ENCODE results near the gene RNF130.

RNF130 gene

GRCh38 chr5:180035206-180035931 lies 36.2 kb downstream of the RNF130 start:
- no peak for TF ChIP-seq ZFP3 (CRISPR knock-in tag; IDR thresholded peaks at IDR 0.05)
- TF ChIP-seq ZNF70 (CRISPR knock-in tag; IDR thresholded peaks at IDR 0.05), result no peak
- TF ChIP-seq OSR1 (CRISPR knock-in tag; IDR thresholded peaks at IDR 0.05), result no peak
- TF ChIP-seq TCF4 (CRISPR knock-in tag; IDR thresholded peaks at IDR 0.05; ENCODE audit: borderline replicate concordance), result no peak
- no peak for TF ChIP-seq GLIS3 (CRISPR knock-in tag; IDR thresholded peaks at IDR 0.05)
- TF ChIP-seq ESRRG (CRISPR knock-in tag; IDR thresholded peaks at IDR 0.05), result no peak
- no peak for TF ChIP-seq TOX (CRISPR knock-in tag; IDR thresholded peaks at IDR 0.05; ENCODE audit: borderline replicate concordance)
- TF ChIP-seq CSDC2 (CRISPR knock-in tag; IDR thresholded peaks at IDR 0.05), result no peak
- TF ChIP-seq RARB (CRISPR knock-in tag; IDR thresholded peaks at IDR 0.05), result no peak
- TF ChIP-seq PATZ1 (CRISPR knock-in tag; IDR thresholded peaks at IDR 0.05; ENCODE audit: borderline replicate concordance), result no peak
- no peak for TF ChIP-seq SNAI2 (CRISPR knock-in tag; IDR thresholded peaks at IDR 0.05)
- TF ChIP-seq BACH2 (CRISPR knock-in tag; IDR thresholded peaks at IDR 0.05; ENCODE audit: borderline replicate concordance), result no peak
- TF ChIP-seq ISL1 (CRISPR knock-in tag; IDR thresholded peaks at IDR 0.05), result no peak
- no peak for TF ChIP-seq CSRNP3 (CRISPR knock-in tag; IDR thresholded peaks at IDR 0.05)

GRCh38 chr5:180034564-180034963 lies 37.0 kb downstream of the RNF130 start:
- no peak for ATAC-seq
- no peak for TF ChIP-seq BACH2 (CRISPR knock-in tag; IDR thresholded peaks at IDR 0.05; ENCODE audit: borderline replicate concordance)
- TF ChIP-seq ZFP3 (CRISPR knock-in tag; IDR thresholded peaks at IDR 0.05), result no peak
- no peak for TF ChIP-seq SNAI2 (CRISPR knock-in tag; IDR thresholded peaks at IDR 0.05)
- TF ChIP-seq ESRRG (CRISPR knock-in tag; IDR thresholded peaks at IDR 0.05), result no peak
- no peak for TF ChIP-seq TCF4 (CRISPR knock-in tag; IDR thresholded peaks at IDR 0.05; ENCODE audit: borderline replicate concordance)
- TF ChIP-seq RARB (CRISPR knock-in tag; IDR thresholded peaks at IDR 0.05), result no peak

More at GRCh38 chr5:180035206-180035931, 36.2 kb downstream of the RNF130 start:
- ATAC-seq, result no peak

GRCh38 chr5:180027459-180028089 lies 44.0 kb downstream of the RNF130 start:
- no peak for TF ChIP-seq CSDC2 (CRISPR knock-in tag; IDR thresholded peaks at IDR 0.05)
- TF ChIP-seq PATZ1 (CRISPR knock-in tag; IDR thresholded peaks at IDR 0.05; ENCODE audit: borderline replicate concordance), result no peak
- TF ChIP-seq ISL1 (CRISPR knock-in tag; IDR thresholded peaks at IDR 0.05), result no peak
- TF ChIP-seq CREB5 (CRISPR knock-in tag; IDR thresholded peaks at IDR 0.05; ENCODE audit: low read depth), result no peak
- TF ChIP-seq TSHZ2 (CRISPR knock-in tag; IDR thresholded peaks at IDR 0.05), result no peak
- no peak for TF ChIP-seq ZFP30 (CRISPR knock-in tag; IDR thresholded peaks at IDR 0.05)
- TF ChIP-seq OSR1 (CRISPR knock-in tag; IDR thresholded peaks at IDR 0.05), result no peak
- TF ChIP-seq PPARA (CRISPR knock-in tag; IDR thresholded peaks at IDR 0.05; ENCODE audit: borderline replicate concordance), result no peak
- no peak; the same call in 2 of the 3 replicates for ATAC-seq

Data from SK-N-SH treated with all-trans-retinoic acid at 6 μM for 48 hours (cell line).